A549 (cell line): Measurements from ENCODE around the gene EIF2S3. TPM values are rescaled to one million over a fixed set of nuclear protein-coding genes. Genes with fewer than 3 reads are reported as not detected.

ENCODE experiments used
- ATAC-seq, 2 experiments: fragments of 200-7000 bp in 1 of 2; fragments of >200 bp in 1 of 2; cut with Nextera tagmentation in 1 of 2; cut with Tn5 transposase in 1 of 2; 3 replicates each; pipeline versions ENCODE4 v1.8.0 to v1.9.1; 2018 to 2020; ENCODE audit warnings: mild to moderate bottlenecking in 1 of 2, moderate library complexity in 1 of 2
- CTCF ChIA-PET: fragments of 300-600 bp; sonication (Branson Sonifier 250); formaldehyde crosslinking; extraction: SDS; loops from one replicate; lab custom pipeline; 2021; ENCODE audit warnings: antibody characterized with exemption, inconsistent platforms; lab: Yijun Ruan, JAX
- POLR2A ChIA-PET: fragments of 350-600 bp; formaldehyde crosslinking; extraction: SDS; loops from one replicate; lab custom pipeline; 2021; ENCODE audit warnings: antibody characterized with exemption, inconsistent platforms; lab: Yijun Ruan, JAX
- DNase-seq, 2 experiments: peaks; one replicate each; pipeline versions ENCODE4 v3.0.0 to v3.0.0-alpha.2; 2011 to 2016; ENCODE audit warnings: low read depth in 1 of 2, low spot score in 1 of 2
- FAIRE-seq: peaks from 2 replicates; lab custom pipeline; 2011; peaks lifted over from hg19 to GRCh38; lab: Jason Lieb, UNC
- H3K27ac ChIP-seq, 2 experiments: fragments of >200 bp; sonication (Bioruptor Twin); formaldehyde crosslinking; 3 replicates each; pipeline ENCODE4 v1.5.1; 2016 to 2017
- H3K4me1 ChIP-seq: fragments of >200 bp; sonication (Bioruptor Twin); formaldehyde crosslinking; 3 replicates; pipeline ENCODE4 v1.6.1; 2016
- H3K4me2 ChIP-seq: fragments of >200 bp; sonication (Bioruptor Twin); formaldehyde crosslinking; 3 replicates; pipeline ENCODE4 v1.6.1; 2016
- H3K4me3 ChIP-seq: fragments of >200 bp; sonication (Bioruptor Twin); formaldehyde crosslinking; 3 replicates; pipeline ENCODE4 v1.5.1; 2016
- H3K9me3 ChIP-seq: fragments of >200 bp; sonication (Bioruptor Twin); formaldehyde crosslinking; 3 replicates; pipeline ENCODE4 v1.6.1; 2016
- ATOH8 ChIP-seq: fragments of 250-450 bp; sonication (Bioruptor Pico); IDR thresholded peaks from 2 replicates; pipeline ENCODE4 v1.5.0; 2020; ENCODE audit warnings: low read depth, mild to moderate bottlenecking, moderate library complexity
- CBX2 ChIP-seq: fragments of 200-600 bp; sonication (generic); IDR thresholded peaks from 2 replicates; pipeline ENCODE4 v1.6.1; 2016; ENCODE audit warnings: low read depth, mild to moderate bottlenecking, borderline replicate concordance
- CHD2 ChIP-seq: fragments of 150-350 bp; IDR thresholded peaks from 2 replicates; pipeline ENCODE4 v1.6.1; 2014; ENCODE audit warnings: low read length; ENCODE audit not compliant: partially characterized antibody
- CHD4 ChIP-seq: fragments of 200-600 bp; sonication (generic); IDR thresholded peaks from 2 replicates; pipeline ENCODE4 v1.6.1; 2016; ENCODE audit warnings: antibody characterized with exemption, mild to moderate bottlenecking, borderline replicate concordance
- FOSL2 ChIP-seq, 2 experiments: fragments of 450-650 bp in 1 of 2; fragments of >200 bp in 1 of 2; sonication (Bioruptor Twin) in 1 of 2; formaldehyde crosslinking; IDR thresholded peaks; 2 replicates each; pipeline versions ENCODE4 v1.5.0 to v1.6.1; 2016 to 2020; ENCODE audit warnings: mild to moderate bottlenecking in 1 of 2, moderate library complexity in 1 of 2
- GATA3 ChIP-seq: IDR thresholded peaks from 2 replicates; pipeline ENCODE4 v1.6.1; 2012; ENCODE audit warnings: borderline replicate concordance
- HDAC2 ChIP-seq: fragments of 200-600 bp; sonication (generic); IDR thresholded peaks from 2 replicates; pipeline ENCODE4 v1.6.1; 2016
- HES2 ChIP-seq: fragments of >200 bp; sonication (Bioruptor Twin); formaldehyde crosslinking; IDR thresholded peaks from 2 replicates; pipeline ENCODE4 v1.6.1; 2016
- HOXB13 ChIP-seq: fragments of 250-450 bp; sonication (Bioruptor Pico); IDR thresholded peaks from 2 replicates; pipeline ENCODE4 v1.5.0; 2020; ENCODE audit warnings: low read depth, mild to moderate bottlenecking, moderate library complexity
- HOXB5 ChIP-seq: fragments of 250-450 bp; sonication (Bioruptor Pico); IDR thresholded peaks from 2 replicates; pipeline ENCODE4 v1.5.0; 2020; ENCODE audit warnings: mild to moderate bottlenecking, moderate library complexity
- KDM5A ChIP-seq: fragments of 200-600 bp; sonication (generic); IDR thresholded peaks from 2 replicates; pipeline ENCODE4 v1.6.1; 2016; ENCODE audit warnings: antibody characterized with exemption, mild to moderate bottlenecking
- MAZ ChIP-seq: fragments of 150-350 bp; IDR thresholded peaks from 2 replicates; pipeline ENCODE4 v1.6.1; 2014; ENCODE audit warnings: antibody characterized with exemption, low read depth, low read length, borderline replicate concordance
- NFE2L2 ChIP-seq: fragments of 150-350 bp; conservative IDR thresholded peaks from 2 replicates; pipeline ENCODE4 v1.6.1; 2014; ENCODE audit warnings: low read length
- NPAS2 ChIP-seq: fragments of 250-450 bp; sonication (Bioruptor Pico); IDR thresholded peaks from 2 replicates; pipeline ENCODE4 v1.8.0; 2022; ENCODE audit warnings: mild to moderate bottlenecking, moderate library complexity, borderline replicate concordance
- NR3C1 ChIP-seq: fragments of >200 bp; sonication (Bioruptor Twin); formaldehyde crosslinking; IDR thresholded peaks from 3 replicates; pipeline ENCODE4 v1.6.1; 2017
- PHF8 ChIP-seq: fragments of 200-600 bp; sonication (generic); IDR thresholded peaks from 2 replicates; pipeline ENCODE4 v1.6.1; 2016; ENCODE audit warnings: low read depth, mild to moderate bottlenecking, antibody characterized with exemption, moderate library complexity, borderline replicate concordance
- RAD21 ChIP-seq, 2 experiments: fragments of >200 bp in 1 of 2; sonication (Bioruptor Twin) in 1 of 2; formaldehyde crosslinking in 1 of 2; IDR thresholded peaks in 1 of 2; conservative IDR thresholded peaks in 1 of 2; 2 replicates in 1 of 2; 3 replicates in 1 of 2; pipeline ENCODE4 v1.6.1; 2012 to 2018; ENCODE audit warnings: inconsistent platforms in 1 of 2
- RFX5 ChIP-seq: fragments of 450-650 bp; IDR thresholded peaks from 2 replicates; pipeline ENCODE4 v1.7.1; 2014; ENCODE audit warnings: antibody characterized with exemption, mild to moderate bottlenecking, moderate library complexity
- RNF2 ChIP-seq: fragments of 200-600 bp; sonication (generic); IDR thresholded peaks from 2 replicates; pipeline ENCODE4 v1.6.1; 2016; ENCODE audit warnings: low read depth, mild to moderate bottlenecking, antibody characterized with exemption, moderate library complexity, borderline replicate concordance
- TFCP2L1 ChIP-seq: fragments of 250-450 bp; sonication (Bioruptor Pico); IDR thresholded peaks from 2 replicates; pipeline ENCODE4 v1.5.0; 2021; ENCODE audit warnings: mild to moderate bottlenecking
- ZC3H11A ChIP-seq: fragments of 450-650 bp; IDR thresholded peaks from 2 replicates; pipeline ENCODE4 v1.6.1; 2014; ENCODE audit warnings: antibody characterized with exemption, mild to moderate bottlenecking
- ZNF302 ChIP-seq: fragments of 250-450 bp; sonication (Bioruptor Pico); IDR thresholded peaks from 2 replicates; pipeline ENCODE4 v1.9.0; 2021; ENCODE audit warnings: inconsistent platforms, mild to moderate bottlenecking, moderate library complexity
- WGBS: methylation state at CpG from one replicate; pipeline ENCODE4 v1.1.6; 2017; ENCODE audit errors: missing lambda C conversion rate; 5-methylcytosine and 5-hydroxymethylcytosine counted together
- polyA plus RNA-seq, 4 experiments: library from polyadenylated mRNA; depleted of rRNA in 3 of 4; stranded (reverse); fragments of >200 nt; fragmentation: RNase III in 1 of 4; extraction: RNeasy Plus Mini Kit Qiagen cat#74134 plus additional on column Dnase treatment in 1 of 4; gene quantifications; 2 replicates in 3 of 4; 3 replicates in 1 of 4; pipeline ENCODE4 v1.2.3, GENCODE V29; 2011 to 2017
- TF ChIP-seq, protein P1 (sequence below): IDR thresholded peaks from 2 replicates; pipeline ENCODE4 v1.6.1; 2012; ENCODE audit warnings: low read depth, borderline replicate concordance
- TF ChIP-seq, protein P2 (sequence below): fragments of 450-650 bp; IDR thresholded peaks from 2 replicates; pipeline ENCODE4 v1.6.1; 2014; ENCODE audit warnings: antibody characterized with exemption

The EIF2S3 gene
- polyA plus RNA-seq, 2 of the 4 experiments (the other 2 are of a cell fraction), result 219 to 259 TPM

DNA sequence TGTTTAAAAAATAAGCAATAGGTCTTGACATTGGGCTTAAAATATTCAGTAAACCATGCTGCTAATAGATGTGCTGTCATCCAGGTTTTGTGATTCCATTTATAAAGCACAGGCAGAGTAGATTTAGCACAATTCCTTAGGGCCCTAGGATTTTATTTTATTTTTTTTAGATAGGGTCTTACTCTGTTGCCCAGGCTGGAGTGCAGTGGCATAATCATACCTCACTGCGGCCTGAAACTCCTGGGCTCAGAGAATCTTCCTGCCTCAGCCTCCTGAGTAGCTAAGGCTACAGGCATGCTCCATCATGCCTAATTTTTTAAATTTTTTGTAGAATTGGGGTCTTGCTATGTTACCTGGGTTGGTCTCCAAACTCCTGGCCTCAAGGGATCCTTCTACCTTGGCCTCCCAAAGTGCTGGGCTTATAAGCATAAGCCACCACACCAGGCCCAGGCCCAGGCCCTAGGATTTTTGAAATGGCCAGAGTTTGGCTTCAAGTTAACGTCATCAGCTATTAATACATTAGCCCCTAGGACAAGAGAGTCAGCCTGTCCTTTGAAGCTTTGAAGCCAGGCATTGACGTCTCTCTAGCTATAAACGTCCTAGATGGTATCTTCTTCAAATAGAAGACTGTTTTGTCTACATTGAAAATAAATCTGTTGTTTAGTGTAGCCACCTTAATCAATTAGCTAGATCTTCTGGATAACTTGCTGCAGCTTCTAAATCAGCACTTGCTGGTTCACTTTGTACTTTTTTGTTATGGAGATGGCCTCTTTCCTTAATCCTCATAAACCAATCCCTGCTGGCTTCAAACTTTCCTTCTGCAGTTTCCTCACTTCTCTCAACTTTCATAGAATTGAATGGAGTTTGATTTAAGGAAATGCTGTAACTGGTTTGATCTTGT is 35.8 kb downstream of the EIF2S3 start:
- Histone ChIP-seq H3K4me2 (peak overlapping the region; percentile 1; the same call in 1 of the 3 replicates), H3K4me3 (no peak overlapping the region), H3K9me3 (no peaks in the 10 kb centered on the region)
- POLR2A ChIA-PET, result no interaction called here
- no peak for TF ChIP-seq KDM5A
- TF ChIP-seq MAZ, result no peak
- TF ChIP-seq TFCP2L1 (CRISPR knock-in tag), result no peak
- TF ChIP-seq GATA3, result 0 out of 2 replicates have a peak, but pooled peaks have one; percentile 29
- TF ChIP-seq, all 56 proteins: peak for 1
- Histone ChIP-seq H3K4me1 (peaks cover 27% of the 10 kb centered on the region), H3K27ac (peak overlapping the region; percentile 15 to 67; a peak in 5 of 6 replicates)
- DNase-seq, result no peak
- CTCF ChIA-PET, result no interaction called here
- peak in 1 of 2 experiments; percentile 44; a peak in 3 of 6 replicates for ATAC-seq
- WGBS, result 53% methylated on average over 4 of the region's 4 CpGs
- peak; percentile 83 for FAIRE-seq

DNA sequence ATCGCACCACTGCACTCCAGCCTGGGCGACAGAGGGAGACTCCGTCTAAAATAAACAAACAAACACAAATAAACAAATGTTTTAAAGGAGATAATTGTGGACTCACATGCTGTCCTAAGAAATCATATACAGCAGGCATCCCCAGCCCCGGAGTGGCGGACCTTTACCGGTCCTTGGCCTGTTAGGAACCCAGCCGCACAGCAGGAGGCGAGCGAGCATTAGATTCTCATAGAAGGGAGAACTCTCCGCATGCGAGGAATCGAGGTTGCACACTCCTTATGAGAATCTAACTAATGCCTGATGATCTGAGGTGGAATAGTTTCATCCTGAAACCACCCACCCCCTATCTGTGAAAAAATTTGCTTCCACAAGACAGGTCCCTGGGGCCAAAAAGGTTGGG is 39.0 kb downstream of the EIF2S3 start:
- no peak for TF ChIP-seq ATOH8 (CRISPR knock-in tag)
- TF ChIP-seq NPAS2, result no peak
- no peak for TF ChIP-seq NFE2L2
- TF ChIP-seq MAZ, result no peak
- TF ChIP-seq FOSL2 (IDR thresholded peaks at IDR 0.05), result no peak
- no peak for TF ChIP-seq FOSL2 (CRISPR knock-in tag; IDR thresholded peaks at IDR 0.05)
- no peak for TF ChIP-seq ZNF302 (CRISPR knock-in tag)
- Histone ChIP-seq H3K4me2 (no peak overlapping the region), H3K4me3 (no peak overlapping the region), H3K27ac (no peak overlapping the region), H3K4me1 (peaks cover 30% of the 10 kb centered on the region), H3K9me3 (no peaks in the 10 kb centered on the region)
- ATAC-seq, result no peak
- FAIRE-seq, result no peak
- DNase-seq, result no peak
- CTCF ChIA-PET, result no interaction called here
- WGBS, result 92% methylated on average over 9 of the region's 12 CpGs
- POLR2A ChIA-PET, result no interaction called here

DNA sequence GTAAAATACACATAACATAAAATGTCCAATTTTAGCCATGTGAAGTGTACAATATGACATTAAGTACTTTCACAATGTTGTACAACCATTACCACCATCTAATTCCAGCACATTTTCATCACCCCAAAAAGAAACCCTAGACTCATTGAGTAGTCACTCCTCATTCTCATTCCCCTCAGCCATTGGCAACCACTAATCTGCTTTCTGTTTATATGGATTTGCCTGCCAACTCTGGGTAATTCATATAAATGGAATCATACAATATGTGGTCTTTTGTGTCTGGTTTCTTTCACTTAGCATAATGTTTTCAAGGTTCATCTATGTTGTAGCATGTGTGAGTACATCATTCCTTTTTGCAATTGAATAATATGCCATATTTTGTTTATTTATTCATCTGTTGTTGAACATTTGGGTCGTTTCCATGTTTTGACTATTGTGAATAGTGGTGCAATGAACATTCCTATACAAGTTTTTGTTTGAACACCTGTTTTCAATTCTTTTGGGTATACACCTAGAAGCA is 43.0 kb downstream of the EIF2S3 start:
- Histone ChIP-seq H3K4me1 (peaks cover 22% of the 10 kb centered on the region; the same call in 2 of the 3 replicates), H3K4me2 (no peak overlapping the region), H3K9me3 (no peaks in the 10 kb centered on the region), H3K4me3 (no peak overlapping the region), H3K27ac (no peak overlapping the region)
- no peak for DNase-seq
- ATAC-seq, result no peak
- CTCF ChIA-PET, result no interaction called here
- 52% methylated on average over 1 of the region's 1 CpG for WGBS
- POLR2A ChIA-PET, result no interaction called here
- TF ChIP-seq CHD4 (no peak), NPAS2 (no peak), HDAC2 (no peak), PHF8 (no peak)
- no peak for FAIRE-seq

DNA sequence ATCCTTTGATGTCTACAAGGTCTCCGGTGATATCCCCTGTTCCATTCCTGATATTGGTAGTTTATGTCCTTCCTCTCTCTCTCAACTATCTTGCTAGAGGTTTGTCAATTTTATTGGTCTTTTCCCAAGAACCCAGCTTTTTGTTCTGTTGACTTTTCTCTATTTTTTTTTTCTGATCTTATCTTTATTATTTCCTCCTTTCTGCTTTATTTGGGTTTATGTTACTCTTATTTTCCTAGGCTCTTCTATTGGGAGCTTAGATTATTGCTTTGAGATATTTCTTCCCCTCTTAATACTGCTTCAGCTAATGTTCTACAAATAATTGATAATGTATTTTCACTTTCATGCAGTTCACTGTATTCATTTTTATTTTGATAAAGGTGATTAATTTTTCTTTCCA is 44.2 kb downstream of the EIF2S3 start:
- POLR2A ChIA-PET, result no interaction called here
- H3K27ac ChIP-seq, result no peak overlapping the region
- CTCF ChIA-PET, result no interaction called here
- 89% methylated on average over 1 of the region's 1 CpG for WGBS
- no peak for DNase-seq
- ATAC-seq, result no peak
- no peak overlapping the region for H3K4me3 ChIP-seq
- no peak for TF ChIP-seq CHD2
- no peak for TF ChIP-seq TFCP2L1 (CRISPR knock-in tag)
- TF ChIP-seq HOXB13 (CRISPR knock-in tag), result no peak
- no peak for TF ChIP-seq NR3C1
- TF ChIP-seq CBX2, result no peak
- TF ChIP-seq RNF2, result no peak
- TF ChIP-seq HOXB5 (CRISPR knock-in tag), result no peak
- TF ChIP-seq RFX5, result no peak
- TF ChIP-seq ZC3H11A, result no peak
- TF ChIP-seq, protein P1, sequence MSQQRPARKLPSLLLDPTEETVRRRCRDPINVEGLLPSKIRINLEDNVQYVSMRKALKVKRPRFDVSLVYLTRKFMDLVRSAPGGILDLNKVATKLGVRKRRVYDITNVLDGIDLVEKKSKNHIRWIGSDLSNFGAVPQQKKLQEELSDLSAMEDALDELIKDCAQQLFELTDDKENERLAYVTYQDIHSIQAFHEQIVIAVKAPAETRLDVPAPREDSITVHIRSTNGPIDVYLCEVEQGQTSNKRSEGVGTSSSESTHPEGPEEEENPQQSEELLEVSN, result no peak
- no peak for TF ChIP-seq ZNF302 (CRISPR knock-in tag)
- no peak for TF ChIP-seq HDAC2
- TF ChIP-seq, protein P2, sequence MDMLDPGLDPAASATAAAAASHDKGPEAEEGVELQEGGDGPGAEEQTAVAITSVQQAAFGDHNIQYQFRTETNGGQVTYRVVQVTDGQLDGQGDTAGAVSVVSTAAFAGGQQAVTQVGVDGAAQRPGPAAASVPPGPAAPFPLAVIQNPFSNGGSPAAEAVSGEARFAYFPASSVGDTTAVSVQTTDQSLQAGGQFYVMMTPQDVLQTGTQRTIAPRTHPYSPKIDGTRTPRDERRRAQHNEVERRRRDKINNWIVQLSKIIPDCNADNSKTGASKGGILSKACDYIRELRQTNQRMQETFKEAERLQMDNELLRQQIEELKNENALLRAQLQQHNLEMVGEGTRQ, result no peak
- TF ChIP-seq HES2, result no peak
- no peak for TF ChIP-seq NPAS2
- no peak for TF ChIP-seq RAD21 (conservative IDR thresholded peaks at IDR 0.05 in 1 of 2, IDR thresholded peaks at IDR 0.05 in 1 of 2)
- peak overlapping the region; percentile 47 for H3K4me2 ChIP-seq
- FAIRE-seq, result no peak
- peaks cover 22% of the 10 kb centered on the region; the same call in 2 of the 3 replicates for H3K4me1 ChIP-seq
- H3K9me3 ChIP-seq, result no peaks in the 10 kb centered on the region
